NCI-H1417 treated with DMSO at 0.1 percent for 48 hours (cell line): ENCODE measurements around the gene NME9.
"Not testable (repeated sequence)": the region's sequence is repeated elsewhere in the genome, so short reads cannot be mapped to it uniquely, and the experiment has no call there.

Experiments
- DNase-seq: peaks from one replicate; lab custom pipeline; 2025; lab: John Stamatoyannopoulos, UW

Gene NME9

GRCh38 chr3:138329127-138329983 lies at the start of gene NME9:
NME9 (minus strand) TSS chr3:138329851; CDS start chr3:138329335, 516 bp downstream.
- peak; percentile 86 for DNase-seq

- no peak for DNase-seq
Measured at GRCh38 chr3:138378990-138379389, 49.3 kb upstream of the NME9 start.

GRCh38 chr3:138378331-138378730 lies 48.7 kb upstream of the NME9 start:
- DNase-seq, result no peak

GRCh38 chr3:138377804-138378203 lies 48.2 kb upstream of the NME9 start:
- DNase-seq, result no peak

GRCh38 chr3:138377212-138377611 lies 47.6 kb upstream of the NME9 start:
- DNase-seq, result not testable (repeated sequence)

- DNase-seq, result no peak
Measured at GRCh38 chr3:138376663-138377062, 47.0 kb upstream of the NME9 start.

GRCh38 chr3:138375447-138375846 lies 45.8 kb upstream of the NME9 start:
- no peak for DNase-seq

- no peak for DNase-seq
Measured at GRCh38 chr3:138374573-138375134, 45.0 kb upstream of the NME9 start.

- no peak for DNase-seq
Measured at GRCh38 chr3:138373736-138374094, 44.1 kb upstream of the NME9 start.

GRCh38 chr3:138373087-138373735 lies 43.6 kb upstream of the NME9 start:
- no peak for DNase-seq

GRCh38 chr3:138371070-138371965 lies 41.7 kb upstream of the NME9 start:
- no peak for DNase-seq

- DNase-seq, result no peak
Measured at GRCh38 chr3:138370321-138370720, 40.7 kb upstream of the NME9 start.

GRCh38 chr3:138369151-138369900 lies 39.7 kb upstream of the NME9 start:
- no peak for DNase-seq

- DNase-seq, result no peak
Measured at GRCh38 chr3:138367911-138368310, 38.3 kb upstream of the NME9 start.

- no peak for DNase-seq
Measured at GRCh38 chr3:138367326-138367850, 37.7 kb upstream of the NME9 start.

- no peak for DNase-seq
Measured at GRCh38 chr3:138366006-138366759, 36.5 kb upstream of the NME9 start.

GRCh38 chr3:138365253-138365555 lies 35.6 kb upstream of the NME9 start:
- no peak for DNase-seq

- no peak for DNase-seq
Measured at GRCh38 chr3:138364356-138365252, 35.0 kb upstream of the NME9 start.

- DNase-seq, result no peak
Measured at GRCh38 chr3:138363322-138363721, 33.7 kb upstream of the NME9 start.

- DNase-seq, result no peak
Measured at GRCh38 chr3:138362538-138362937, 32.9 kb upstream of the NME9 start.
